Islet precursor cell (in vitro differentiated cells): Measurements from ENCODE around the gene DDX46.
"Not testable (repeated sequence)": the region's sequence is repeated elsewhere in the genome, so short reads cannot be mapped to it uniquely, and the experiment has no call there.

Experiments used
- DNase-seq: peaks from one replicate; pipeline ENCODE4 v3.0.0-alpha.2; 2018

DDX46 gene, protein sequence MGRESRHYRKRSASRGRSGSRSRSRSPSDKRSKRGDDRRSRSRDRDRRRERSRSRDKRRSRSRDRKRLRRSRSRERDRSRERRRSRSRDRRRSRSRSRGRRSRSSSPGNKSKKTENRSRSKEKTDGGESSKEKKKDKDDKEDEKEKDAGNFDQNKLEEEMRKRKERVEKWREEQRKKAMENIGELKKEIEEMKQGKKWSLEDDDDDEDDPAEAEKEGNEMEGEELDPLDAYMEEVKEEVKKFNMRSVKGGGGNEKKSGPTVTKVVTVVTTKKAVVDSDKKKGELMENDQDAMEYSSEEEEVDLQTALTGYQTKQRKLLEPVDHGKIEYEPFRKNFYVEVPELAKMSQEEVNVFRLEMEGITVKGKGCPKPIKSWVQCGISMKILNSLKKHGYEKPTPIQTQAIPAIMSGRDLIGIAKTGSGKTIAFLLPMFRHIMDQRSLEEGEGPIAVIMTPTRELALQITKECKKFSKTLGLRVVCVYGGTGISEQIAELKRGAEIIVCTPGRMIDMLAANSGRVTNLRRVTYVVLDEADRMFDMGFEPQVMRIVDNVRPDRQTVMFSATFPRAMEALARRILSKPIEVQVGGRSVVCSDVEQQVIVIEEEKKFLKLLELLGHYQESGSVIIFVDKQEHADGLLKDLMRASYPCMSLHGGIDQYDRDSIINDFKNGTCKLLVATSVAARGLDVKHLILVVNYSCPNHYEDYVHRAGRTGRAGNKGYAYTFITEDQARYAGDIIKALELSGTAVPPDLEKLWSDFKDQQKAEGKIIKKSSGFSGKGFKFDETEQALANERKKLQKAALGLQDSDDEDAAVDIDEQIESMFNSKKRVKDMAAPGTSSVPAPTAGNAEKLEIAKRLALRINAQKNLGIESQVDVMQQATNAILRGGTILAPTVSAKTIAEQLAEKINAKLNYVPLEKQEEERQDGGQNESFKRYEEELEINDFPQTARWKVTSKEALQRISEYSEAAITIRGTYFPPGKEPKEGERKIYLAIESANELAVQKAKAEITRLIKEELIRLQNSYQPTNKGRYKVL

DNA sequence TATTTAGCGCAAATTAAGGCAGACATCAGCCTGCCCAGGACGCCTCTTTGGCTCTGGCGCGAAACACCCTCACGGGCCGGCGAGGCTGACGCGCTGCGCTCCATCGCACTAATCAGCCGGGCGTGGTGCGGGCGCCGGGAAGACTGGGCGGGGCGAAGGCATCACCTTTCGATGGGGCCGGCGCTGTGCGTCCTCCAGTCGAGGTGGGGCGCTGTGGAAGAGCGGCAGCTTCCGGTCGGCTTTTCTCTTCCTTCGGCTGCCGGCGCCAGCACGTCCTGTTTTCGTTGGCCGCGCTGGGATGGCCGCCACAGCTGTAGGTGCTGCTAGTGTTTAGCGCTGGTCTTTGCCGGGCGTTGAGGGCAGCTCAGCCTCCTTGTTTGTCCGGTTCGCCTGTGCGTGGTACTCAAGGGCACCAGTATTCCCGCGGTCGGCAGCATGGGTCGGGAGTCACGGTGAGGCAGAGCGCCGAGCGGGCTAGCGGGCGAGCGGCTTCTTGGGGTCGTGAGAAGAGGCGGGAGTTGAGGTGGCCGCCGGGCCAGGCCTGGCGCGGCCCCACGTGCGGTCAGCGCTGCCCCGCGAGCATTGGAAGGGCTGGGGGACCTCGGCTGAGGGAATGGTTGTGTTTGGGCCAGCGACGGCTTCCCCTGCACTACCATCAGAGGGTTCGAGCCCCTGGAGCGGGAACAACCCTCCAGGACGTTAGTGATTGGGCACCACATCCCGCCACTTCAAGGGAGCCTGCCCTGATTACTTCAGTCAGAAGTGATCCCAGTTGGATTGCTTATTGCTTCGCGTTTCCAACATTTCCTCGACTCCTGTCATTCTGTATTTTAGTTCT lies at the start of gene DDX46:
Gene DDX46 (plus strand): TSS at position 276 of the 838 bp plus-strand sequence. CDS start 160 bp downstream, at position 436.
- peak; percentile 97 for DNase-seq

DNA sequence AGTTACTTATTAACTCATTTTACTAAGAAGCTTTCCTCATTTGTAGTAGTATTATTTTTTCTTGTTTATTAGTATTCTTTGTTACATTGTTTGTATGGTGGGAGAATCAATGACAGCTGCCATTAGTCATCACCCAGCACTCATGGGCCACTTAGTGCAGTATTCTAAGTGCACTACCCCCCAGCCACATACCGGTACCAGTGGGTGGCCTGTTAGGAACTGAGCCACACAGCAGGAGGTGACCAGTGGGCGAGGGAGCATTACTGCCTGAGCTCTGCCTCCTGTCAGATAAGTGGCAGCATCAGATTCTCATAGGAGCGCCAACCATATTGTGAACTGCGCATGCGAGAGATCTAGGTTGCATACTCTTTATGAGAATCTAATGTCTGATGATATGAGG lies 44.5 kb upstream of the DDX46 start:
- no peak for DNase-seq

DNA sequence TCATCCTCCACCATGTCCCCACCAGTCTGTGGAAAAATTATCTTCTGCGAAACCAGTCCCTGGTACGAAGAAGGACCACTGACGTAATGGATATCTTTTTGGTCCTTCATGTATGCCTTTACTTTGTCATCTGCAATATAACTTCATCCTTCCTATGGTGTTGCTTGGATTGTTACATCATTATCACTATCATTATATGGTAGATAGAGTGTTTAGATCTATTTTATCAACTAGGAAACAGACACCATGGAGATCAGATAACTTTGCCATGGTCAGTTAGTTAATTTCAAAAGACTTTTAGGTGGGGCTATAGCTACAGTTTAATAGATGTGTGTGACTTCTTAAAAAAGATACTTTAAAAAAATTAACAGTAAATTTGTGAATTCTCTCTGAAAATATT lies 44.0 kb upstream of the DDX46 start:
- no peak for DNase-seq

DNA sequence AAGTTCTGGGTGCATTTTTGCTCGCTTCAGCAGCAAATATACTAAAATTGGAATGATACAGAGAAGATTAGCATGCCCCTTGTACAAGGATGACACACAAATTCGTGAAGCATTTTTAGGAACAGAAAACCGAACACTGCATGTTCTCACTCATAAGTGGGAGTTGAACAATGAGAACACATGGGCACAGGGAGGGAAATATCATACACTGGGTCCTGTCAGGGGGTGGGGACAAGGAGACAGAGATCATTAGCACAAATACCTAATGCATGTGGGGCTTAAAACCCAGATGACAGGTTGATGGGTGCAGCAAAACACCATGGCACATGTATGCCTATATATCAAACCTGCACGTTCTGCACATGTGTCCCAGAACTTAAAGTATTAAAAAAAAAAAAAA lies 43.1 kb upstream of the DDX46 start:
- DNase-seq, result not testable (repeated sequence)

DNA sequence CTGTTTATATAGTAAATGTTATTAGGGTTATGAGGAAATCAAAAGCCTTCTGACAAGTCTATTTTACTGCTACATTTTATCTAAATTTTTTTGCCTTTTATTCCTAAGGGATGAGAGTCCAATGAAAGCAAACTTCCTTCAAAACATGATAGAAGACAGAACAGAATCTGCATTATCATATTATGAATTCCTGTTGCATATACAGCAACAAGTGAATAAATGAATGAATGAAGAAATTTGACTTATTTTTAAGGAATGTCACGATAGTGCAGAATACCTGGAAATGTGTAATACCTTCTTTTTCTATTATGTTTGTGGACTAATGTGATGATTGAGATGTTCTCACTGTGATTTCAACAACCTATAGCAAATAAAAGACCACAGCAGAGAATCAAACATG lies 33.7 kb upstream of the DDX46 start:
- DNase-seq, result no peak

DNA sequence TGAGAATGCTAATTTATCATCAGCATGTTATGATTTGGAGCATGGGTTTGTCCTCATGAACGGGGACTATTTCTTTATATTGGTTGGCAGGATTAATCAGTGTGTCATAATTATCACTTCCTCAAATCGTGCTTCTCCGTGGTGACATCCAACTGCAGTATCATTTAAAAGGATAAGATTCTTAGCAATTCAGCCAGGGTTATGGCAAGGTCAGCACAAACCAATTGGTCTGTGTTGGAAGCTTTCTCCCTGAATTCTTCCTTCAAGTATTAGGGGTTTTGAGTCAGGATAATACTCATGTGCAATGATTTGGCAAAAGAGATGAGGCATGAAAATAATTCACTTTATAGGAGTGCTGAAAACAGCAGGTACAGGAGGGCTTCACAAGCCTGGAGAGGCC lies 25.8 kb upstream of the DDX46 start:
- no peak for DNase-seq

DNA sequence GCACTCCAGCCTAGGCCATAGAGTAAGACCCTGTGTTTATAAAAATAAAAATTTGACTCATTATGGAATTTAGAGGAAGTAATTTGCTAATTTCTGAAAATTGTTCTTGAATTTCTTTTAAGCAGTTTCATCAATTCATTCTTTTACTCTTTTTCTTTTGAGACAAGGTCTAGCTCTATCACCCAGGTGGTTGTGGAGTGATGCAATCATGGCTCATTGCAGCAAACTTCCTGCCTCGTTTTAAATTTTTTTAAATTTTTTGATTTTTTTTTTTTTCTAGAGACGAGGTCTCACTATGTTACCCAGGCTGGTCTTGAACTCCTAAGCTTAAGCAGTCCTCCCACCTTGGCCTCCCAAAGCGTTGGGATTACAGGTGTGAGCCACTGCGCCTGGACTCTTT lies 23.3 kb upstream of the DDX46 start:
- no peak for DNase-seq

DNA sequence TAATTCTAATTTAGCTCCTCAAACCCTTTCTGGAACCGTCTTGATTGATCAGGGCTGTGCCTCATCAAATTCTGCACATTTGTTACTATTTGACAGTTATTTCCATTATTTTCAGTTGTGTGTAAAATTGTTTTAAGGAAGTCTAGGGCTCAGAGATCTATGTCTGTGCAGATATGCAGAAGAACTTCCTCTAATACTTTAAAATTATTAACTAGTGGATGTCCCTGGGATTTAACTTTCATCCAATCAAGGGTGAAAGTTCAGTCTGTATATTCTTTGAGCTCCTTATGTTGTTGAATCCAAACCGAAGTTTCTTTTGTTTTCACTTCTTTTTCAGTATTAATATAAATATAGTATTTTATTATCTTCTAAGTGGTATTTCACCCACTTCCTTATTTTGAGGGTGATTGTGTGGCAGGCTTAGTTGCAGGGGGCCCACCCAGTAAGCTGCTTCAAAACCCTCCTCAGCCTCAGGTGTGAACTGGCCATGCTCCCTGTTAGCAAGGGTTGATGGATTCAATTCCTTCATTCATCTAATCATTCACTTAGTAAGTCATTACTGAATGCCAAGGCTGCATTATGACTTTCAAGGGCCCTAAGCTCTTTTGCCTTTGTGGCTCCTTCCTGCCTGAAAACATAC lies 22.3 kb upstream of the DDX46 start:
- DNase-seq, result no peak

DNA sequence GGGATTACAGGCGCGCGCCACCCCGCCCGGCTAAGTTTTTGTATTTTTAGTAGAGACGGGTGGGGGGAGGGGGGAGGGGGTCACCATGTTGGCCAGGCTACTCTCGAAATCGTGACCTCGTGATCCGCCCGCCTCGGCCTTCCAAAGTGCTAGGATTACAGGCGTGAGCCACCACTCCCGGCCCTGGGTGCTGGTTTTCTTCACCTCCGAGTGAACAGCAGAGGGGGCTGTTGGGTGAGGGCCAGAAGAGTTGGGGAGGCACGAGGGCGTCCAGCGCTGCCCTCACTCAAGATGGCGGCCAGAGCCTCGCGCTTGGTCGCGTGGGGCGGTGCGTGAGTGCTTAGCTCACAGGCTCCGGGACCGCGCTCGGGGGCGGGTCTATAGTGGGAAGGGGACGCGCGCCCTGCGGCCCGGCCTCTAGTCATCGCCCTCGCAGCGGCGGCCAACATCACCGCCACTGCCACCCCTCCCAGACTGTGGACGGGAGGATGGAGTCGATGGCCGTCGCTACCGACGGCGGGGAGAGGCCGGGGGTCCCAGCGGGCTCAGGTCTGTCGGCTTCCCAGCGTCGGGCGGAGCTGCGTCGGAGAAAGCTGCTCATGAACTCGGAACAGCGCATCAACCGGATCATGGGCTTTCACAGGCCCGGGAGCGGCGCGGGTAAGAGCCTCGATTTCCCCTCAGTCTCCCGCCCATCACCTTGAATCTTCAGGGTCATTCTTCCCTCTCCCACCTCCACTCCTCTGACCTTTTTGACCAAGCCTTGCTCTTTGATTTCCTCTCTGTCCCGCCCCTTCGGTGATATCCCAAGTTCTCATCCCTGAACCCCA lies 20.2 kb upstream of the DDX46 start, which contains the start of gene CAMLG:
Gene CAMLG (plus strand): TSS at position 416 of the 830 bp plus-strand sequence. CDS start 73 bp downstream, at position 489.
- DNase-seq, result peak; percentile 99

DNA sequence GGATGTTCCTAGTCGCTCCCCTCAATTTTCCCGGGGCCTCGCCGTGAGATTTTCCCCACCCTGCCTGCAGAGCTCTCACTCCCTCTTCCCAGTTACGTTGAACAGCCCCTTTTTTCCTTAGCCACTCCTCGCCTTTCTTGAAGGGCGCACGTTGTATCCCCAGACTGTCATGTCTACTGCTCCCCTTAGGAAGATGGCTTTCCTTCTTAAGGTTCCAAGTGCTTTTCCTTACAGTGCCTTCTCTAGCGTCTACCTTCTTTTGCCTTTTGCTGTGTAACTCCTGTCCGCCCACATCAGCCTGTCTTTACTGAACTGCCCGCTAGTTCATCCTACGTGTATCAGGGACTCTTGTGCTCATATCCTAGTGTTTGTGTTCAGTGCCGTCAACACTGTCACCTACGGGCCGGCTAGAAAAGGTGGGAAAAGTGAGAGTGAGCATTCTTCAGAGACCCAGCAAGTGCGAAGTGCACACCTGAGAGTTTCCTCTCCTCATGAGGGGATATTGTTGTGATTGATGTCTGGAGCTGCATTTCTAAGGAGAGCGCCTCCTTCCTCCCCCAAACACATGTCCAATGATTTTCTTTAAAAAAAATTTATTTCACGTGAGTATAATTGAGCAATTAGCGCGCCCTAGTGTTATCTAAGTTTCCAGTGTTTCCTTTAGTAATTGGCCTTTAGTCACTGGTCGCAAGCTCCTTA lies 19.5 kb upstream of the DDX46 start:
- DNase-seq, result peak; percentile 61

DNA sequence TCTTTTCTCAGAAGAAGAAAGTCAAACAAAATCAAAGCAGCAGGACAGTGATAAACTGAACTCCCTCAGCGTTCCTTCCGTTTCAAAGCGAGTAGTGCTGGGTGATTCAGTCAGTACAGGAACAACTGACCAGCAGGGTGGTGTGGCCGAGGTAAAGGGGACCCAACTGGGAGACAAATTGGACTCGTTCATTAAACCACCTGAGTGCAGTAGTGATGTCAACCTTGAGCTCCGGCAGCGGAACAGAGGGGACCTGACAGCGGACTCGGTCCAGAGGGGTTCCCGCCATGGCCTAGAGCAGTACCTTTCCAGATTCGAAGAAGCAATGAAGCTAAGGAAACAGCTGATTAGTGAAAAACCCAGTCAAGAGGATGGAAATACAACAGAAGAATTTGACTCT lies 17.5 kb upstream of the DDX46 start:
- DNase-seq, result no peak

DNA sequence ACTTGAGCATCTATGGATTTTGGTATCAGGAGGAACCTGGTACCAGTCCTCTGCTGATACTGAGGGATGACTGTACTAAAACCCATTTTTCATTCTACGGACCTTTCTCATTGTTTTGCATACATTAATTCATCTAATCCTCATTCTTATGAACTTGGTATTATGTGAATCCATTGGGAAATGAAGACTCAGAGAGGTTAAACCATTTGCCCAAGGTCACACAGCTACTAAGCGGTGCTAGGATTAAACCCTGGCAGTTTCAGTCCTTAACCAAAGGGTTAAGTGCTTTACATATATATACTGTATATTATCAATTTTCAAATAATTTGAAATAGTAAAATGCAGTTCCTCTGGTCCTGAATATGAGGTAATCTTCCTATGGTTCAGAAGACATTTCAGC lies 16.4 kb upstream of the DDX46 start:
- DNase-seq, result no peak

DNA sequence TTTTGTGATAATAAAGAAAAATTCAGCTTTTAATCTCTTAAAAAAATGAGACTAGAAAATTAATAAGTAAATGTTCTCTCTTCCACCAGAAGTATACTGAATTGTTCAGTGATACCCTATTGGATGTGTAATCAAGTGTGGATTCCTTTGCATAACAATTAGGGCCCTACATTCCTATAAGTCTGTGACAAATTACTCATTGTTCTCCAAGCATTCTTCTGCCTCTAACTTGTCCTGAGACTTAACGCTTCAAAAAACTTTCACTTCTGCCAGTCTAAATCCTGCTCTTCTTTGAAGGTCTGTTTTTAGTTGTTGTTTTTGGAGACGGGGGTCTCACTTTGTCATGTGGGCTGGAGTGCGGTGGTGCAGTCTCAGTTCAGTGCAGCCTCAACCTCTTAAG lies 9.2 kb upstream of the DDX46 start:
- no peak for DNase-seq

DNA sequence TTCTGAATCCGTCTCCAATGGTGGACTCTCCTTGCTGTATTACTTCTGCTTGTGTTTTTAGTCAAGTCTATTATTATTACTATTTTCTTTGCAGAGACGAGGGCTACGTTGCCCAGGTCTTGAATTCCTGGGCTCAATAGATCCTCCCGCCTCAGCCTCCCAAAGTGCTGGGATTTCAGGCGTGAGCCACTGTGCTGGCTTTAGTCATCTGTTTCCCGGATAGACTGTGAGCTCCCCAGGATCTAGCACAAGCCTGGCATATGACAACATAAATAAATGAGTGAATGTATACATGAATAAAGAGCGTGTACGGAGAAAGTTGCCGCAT lies 439 bp upstream of the DDX46 start:
- no peak for DNase-seq

DNA sequence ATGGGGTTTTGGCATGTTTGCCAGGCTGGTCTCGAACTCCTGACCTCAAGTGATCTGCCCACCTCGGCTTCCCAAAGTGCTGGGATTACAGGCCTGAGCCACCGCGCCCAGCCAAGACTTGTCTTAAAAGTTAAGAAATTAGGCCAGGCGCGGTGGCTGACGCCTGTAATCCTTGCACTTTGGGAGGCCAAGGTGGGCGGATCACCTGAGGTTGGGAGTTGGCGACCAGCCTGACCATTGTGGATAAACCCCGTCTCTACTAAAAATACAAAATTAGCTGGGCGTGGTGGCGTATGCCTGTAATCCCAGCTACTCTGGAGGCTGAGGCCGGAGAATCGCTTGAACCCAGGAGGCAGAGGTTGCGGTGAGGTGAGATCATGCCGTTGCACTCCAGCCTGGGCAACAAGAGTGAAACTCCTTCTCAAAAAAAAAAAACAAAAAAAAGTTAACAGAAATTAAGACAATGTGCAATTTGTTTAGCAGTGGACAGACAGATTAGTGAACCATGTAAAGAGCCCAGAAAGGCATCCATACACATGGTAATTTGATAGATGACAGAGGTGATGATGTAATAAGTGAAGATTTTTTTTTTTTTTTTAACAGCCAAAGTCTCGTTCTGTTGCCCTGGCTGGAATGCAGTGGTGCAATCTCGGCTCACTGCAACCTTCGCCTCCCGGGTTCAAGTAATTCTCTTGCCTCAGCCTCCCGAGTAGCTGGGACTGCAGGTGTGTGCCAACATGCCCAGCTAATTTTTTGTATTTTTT lies 9.1 kb downstream of the DDX46 start:
- not testable (repeated sequence) for DNase-seq

DNA sequence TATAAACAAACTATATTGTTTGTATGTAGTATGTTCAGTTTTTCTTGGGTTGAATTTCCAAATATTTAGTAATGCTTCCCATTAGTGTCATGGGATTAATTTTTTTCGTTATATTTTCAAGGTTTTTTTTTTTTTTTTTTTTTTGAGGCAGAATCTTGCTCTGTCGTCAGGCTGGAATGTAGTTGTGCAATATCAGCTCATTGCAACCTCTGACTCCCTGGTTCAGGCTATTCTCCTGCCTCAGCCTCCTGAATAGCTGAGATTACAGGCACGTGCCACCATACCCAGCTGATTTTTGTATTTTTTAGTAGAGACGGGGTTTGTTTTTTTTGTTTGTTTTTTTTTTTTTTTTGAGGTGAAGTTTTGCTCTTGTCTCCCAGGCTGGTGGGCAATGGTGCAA lies 10.6 kb downstream of the DDX46 start:
- no peak for DNase-seq

DNA sequence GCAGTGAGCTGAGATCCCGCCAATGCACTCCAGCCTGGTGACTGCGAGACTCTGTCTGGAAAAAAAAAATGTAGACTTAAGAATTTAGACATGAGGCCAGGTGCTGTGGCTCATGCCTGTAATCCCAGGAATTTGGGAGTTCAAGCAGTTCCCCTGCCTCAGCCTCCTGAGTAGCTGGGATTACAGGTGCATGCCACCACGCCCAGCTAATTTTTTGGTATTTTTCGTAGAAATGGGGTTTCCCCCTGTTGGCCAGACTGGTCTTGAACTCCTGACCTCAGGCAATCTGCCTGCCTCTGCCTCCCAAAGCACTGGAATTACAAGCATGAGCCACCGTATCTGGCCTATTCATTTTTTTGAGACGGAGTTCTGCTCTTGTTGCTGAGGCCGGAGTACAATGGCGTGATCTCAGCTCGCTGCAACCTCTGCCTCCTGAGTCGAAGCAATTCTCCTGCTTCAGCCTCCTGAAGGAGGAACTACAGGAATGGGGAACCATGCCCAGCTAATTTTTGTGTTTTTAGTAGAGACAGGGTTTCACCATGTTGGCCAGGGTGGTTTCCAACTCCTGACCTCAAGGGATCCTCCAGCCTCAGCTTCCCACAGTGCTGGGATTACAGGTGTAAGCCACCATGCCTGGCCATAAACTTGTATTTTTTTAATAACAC lies 14.0 kb downstream of the DDX46 start:
- no peak for DNase-seq

DNA sequence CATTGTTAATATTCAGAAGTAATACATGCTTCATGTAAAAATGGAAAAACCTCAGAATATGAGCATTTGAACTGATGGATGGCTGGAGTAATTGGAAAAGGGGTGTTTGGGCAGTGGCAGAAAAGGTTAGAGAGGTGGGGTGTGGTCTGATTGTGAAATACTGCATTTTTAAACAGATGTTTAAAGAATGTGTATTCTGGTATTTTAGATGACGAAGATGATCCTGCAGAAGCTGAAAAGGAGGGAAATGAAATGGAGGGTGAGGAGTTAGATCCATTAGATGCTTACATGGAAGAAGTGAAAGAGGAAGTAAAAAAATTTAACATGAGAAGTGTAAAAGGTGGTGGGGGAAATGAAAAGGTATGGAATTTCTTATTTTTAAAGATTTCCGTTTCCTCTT lies 18.8 kb downstream of the DDX46 start:
- no peak for DNase-seq

DNA sequence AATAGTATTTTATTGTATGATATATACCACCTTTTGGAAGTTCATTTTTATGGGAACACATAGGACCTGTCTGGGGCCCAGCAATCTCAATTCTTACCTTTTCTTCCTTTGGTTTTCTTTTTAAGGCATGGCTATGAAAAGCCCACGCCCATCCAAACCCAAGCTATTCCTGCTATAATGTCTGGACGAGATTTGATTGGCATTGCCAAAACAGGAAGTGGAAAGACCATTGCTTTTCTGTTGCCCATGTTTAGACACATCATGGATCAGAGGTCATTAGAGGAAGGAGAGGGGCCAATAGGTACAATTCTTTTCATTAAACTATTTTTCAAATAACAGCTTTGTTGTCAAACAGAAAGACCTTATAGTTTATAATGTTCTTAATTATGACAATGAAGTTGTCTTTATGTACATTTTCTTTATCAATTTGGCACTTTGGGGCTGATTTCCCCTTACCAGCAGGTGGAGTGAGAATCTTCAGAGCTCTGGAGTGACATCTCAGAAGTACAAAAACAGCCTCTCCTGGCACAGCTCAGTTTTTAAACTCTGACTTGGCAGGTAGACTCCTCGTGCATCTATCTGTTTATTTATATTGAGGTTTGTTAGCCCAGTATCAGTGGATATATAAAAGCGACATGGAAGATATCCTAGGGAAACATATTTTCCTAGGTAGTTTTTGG lies 25.8 kb downstream of the DDX46 start:
- DNase-seq, result no peak
